NCI-H2029 treated with DMSO at 0.1 percent for 48 hours (cell line): ENCODE measurements around the gene CALHM5.

ENCODE experiments used
- DNase-seq: peaks from one replicate; lab custom pipeline; 2025; lab: John Stamatoyannopoulos, UW

CALHM5 gene

DNA sequence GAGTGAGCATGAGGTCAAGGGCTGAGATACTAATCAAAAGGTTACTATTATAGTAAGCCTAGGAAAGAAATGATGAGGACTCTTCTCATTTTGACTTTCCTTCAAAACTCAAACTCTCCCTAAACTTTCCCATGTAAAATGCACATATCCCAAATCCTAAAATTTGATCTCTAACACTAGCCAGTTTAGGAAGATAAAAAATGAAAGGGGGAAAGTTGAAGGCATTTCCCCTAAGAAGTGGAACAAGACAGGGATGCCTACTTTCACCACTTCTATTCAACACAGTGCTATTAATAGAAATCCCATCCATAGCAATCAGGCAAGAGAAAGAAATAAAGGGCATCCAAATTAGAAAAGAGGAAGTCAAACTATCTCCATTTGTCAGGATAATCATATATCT lies 2.9 kb upstream of the CALHM5 start:
- no peak for DNase-seq

DNA sequence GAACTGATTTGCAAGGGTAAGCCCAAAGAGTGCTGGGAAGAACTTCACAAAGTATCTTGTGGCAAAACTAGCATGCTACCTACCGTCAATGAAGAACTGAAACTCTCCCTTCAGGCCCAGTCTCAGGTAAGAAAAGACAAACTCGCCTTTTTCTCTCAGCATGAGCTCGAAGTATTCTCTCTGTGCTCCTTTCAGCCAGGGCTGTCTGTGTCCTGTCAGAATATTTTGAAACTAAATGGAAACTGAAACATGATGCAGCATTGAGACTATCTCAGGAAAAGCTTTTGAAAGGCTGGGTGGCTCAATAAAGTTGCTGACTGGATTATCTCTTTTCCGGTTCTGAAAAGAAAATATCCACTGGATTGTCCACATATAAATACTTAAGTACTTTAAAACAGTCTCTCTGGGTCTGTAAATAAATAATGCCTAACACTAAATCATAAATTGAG lies 696 bp downstream of the CALHM5 start:
- no peak for DNase-seq

DNA sequence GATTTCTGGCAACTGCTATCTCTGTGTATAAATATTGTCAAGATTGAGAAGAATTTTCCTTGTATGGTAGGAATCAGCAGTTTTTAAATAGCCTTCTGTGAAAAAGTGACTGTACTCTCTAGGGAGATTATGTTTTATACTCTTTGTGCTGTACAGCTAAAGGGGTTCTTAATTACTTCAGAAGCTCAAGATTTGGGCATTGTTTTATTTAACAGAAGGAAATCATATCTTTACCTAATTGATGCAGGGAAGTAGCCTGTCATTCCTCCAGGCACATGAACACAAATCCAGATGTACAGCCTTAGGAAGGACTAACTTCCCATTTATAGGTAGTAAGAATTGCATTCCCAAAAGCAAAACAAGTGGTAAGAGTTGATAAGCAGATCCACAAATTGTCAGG lies 1.3 kb downstream of the CALHM5 start:
- no peak for DNase-seq

DNA sequence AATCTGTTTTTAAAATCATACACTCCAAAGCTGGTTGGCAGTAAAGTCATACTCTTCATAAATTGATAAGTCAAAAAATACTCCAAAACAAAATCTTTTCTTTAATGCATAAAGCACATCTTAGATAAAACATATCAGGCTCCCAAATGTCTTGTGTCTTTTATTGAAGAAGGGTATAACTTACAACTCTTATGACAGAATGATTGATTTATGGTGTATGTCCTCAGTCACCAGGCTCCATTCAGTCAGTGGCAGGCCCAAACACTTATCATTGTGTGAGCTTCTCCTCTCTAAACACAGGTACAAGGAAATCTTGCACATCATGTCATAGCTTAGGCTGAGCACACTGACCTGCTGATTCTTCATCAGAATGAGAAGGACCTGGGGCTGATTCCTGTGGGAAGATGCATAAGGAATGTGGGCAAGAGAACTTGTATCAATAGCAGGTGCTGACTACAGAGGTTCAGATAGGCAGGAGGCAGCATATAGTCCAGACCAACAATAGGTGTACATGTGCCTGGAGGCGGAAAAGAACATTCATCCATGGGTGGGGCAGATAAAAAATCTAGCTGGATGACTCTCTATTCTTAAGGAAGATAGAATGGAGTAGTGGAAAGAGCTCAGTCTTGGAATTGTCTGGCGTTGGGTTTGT lies 1.9 kb downstream of the CALHM5 start:
- DNase-seq: peak; percentile 93

DNA sequence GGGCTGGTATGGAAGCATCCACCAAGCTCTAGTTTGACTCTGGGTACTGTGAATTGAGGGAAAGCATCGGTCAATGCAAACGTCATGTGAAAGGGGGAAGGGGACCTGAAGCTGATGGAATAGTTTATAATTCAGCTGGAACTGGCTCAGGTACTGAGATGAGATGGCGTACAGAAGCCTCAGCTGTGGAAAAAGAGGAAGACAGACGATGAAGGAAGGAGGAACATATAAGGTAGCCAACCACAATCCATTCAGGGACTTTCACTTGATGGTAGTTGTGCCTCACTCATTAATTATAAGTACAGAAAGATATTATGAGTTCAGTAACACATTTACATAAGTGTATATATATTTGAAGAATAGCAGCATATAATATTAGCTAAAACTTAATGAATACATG lies 2.7 kb downstream of the CALHM5 start:
- DNase-seq: no peak

DNA sequence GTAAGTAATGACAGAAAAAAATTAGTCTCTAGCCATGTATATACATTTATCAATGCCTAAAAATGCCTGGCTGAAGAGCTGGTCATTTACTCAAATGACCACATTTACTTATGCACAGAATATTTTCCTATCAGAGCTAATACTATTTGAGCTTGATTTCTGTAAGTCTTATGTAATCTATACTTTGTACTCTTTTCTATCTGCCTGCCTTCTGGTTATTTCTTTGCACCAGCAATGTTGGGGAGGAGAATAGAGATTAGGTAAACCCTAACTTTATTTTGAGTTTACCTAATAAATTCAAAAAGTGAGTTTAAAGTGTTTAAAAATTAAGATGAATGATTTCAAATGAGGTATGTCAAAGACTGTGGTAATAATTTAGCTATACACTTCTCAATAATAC lies 3.7 kb downstream of the CALHM5 start:
- DNase-seq: no peak

DNA sequence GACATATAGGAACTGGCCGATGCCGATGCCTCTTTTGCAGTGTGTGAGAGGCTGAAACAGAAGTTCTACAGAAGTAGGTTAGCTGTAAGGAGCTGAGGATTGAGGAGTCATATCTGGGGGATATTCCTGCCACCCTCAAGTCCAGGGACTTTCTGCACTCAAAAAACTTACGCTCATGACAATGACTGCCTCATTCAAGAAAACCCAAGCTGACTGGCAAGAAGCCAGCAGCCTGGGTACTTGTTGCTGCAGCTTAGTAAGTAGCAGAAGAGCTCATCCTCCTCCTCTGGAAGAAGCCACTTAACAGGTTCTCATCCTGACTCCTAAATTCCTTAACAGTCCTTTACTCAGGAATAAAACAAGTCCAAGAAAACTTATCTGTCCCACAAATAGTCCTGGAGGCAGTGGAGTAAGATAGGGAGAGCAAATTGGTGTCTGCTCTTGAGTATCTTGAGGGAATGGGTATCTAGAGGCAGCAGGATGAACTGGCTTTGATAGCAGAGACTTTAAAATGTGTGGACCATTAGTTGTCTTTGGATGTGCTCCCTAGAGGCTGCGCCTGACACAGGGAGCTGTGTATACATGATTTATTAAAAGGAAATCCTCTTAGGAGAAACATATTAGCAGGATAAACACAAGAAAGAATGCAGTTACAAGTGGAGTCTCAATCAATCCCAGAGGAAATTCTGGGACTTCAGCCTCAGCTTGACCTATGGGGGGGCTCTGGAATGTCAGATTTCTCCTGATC lies 7.4 kb downstream of the CALHM5 start:
- DNase-seq: no peak

DNA sequence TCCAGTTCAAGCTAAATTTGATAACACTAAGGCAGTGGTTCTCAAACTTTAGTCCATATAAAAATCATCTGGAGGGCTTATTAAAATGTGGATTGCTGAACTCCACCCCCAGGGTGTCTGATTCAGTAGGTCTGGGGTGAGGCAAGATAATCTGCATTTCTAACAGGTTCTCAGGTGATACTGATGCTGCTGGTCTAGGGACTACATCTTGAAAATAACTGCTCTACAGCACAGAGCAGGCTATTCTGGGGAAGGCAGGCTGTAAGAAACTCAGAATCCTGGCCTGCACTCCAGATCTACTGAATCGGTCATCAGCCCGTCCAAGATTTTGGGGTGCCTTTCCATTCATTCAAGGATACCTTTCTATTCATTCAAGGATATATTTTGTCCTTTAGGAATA lies 11.5 kb downstream of the CALHM5 start:
- DNase-seq: no peak

DNA sequence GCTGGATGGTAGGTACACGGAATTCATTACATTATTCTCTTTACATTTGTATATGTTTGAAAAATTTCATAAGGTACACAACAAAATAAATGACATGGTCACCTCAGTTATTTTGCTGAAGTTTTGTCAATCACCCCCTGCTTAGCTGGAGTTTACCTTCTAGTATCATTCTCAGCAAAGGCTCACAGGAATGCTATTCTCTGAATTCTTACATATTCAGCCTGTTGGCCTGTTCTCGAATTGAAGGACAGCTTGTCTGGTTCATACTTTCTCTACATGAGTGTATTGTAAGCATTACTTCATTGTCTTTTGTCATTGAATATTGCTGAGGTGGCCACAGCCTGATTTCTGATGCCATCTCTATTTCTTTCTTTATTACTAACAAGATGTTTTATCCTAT lies 12.8 kb downstream of the CALHM5 start:
- no peak for DNase-seq

DNA sequence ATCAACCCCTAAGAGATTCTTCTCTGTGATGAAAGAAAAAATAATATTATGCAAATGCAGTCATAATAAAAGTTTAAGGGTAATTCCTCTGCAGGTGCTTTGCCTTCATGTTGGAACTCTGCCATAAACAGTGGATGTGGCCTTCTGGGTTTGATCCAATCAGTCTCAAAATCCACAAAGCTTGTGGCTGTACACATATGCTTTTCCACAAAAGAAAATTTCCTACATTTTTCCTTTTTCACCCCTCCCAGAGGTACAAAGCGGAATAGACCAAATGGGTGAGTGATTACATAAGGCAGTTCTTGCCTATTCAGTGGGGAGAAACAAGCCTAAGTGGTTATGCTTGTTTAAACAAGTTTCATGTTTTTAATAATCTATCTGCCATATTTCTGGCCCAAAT lies 16.7 kb downstream of the CALHM5 start:
- peak; percentile 99 for DNase-seq

DNA sequence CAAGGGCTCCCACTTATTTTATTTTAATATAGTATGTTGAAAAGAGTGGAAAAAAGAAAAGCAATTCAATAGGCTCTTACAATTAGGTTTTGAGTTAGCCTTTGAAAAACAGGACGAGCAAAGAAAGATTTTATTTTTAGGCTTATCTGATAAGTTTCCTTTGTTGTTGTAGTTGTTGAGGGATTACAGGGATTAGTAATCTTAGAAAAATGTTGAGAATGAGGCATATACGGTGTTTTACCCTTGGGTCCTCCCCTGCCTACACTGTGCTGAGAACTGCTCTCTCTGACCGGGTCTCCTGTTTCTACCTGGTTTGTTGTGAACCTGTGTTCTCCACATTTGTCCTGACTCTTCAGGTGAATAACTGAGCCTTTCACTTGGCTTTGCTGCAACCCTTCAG lies 17.3 kb downstream of the CALHM5 start:
- peak; percentile 90 for DNase-seq

DNA sequence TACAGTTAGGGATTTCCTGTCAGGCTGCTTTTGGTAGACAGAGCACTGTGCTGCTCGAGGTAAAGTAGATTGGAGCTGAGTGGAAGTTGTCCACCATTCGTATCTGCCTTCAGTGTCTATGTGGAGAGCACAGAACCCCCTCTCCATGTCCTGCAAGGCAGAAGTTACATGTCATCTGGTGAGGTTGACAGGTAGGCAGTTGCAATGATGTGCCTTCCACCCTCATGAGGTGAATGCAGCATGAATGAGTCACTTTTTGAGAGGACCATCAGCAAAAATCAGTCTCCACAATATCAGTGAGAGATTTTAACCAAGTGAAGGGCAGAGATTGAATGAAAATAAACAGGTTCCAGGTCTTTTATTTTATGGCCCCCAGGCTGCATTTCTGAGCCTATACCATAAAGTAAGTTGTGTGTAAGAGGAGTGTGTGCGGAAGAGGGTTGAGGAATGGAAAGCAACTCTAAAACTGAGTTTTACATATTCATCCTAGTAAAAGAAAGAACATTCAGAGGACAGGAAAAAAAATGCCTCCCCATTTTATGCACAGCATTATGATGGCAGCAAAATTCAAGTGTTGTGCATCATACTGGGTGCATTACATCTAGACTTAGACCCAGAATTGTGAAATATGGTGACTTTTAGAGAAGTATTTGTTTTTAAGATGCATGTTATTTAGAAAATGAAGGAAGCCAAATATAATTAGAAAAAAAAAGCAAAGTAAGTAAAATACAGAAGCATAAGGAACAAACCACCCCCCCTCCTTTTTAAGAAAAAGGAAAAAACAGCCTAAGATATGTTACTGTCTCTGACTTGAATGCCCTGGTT lies 18.2 kb downstream of the CALHM5 start:
- DNase-seq: peak; percentile 94

DNA sequence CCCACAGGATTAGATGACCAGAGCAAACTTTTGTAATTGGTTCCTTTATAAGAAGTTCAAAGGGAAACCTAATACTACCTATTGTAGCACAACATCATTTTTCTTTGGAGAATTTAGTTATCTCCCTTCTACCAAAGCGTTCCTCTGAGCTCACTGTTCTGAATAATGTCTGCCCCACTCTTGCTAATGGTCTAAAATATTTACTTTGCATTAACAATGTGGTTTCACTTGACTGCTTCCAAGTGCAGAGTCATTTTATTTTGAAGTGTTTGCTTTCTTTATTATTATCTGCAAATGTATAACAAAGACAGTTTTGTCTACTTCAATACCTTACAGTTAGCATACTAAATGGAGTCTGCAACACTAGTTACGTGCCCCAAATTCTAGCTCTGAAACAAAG lies 19.0 kb downstream of the CALHM5 start:
- peak; percentile 100 for DNase-seq

DNA sequence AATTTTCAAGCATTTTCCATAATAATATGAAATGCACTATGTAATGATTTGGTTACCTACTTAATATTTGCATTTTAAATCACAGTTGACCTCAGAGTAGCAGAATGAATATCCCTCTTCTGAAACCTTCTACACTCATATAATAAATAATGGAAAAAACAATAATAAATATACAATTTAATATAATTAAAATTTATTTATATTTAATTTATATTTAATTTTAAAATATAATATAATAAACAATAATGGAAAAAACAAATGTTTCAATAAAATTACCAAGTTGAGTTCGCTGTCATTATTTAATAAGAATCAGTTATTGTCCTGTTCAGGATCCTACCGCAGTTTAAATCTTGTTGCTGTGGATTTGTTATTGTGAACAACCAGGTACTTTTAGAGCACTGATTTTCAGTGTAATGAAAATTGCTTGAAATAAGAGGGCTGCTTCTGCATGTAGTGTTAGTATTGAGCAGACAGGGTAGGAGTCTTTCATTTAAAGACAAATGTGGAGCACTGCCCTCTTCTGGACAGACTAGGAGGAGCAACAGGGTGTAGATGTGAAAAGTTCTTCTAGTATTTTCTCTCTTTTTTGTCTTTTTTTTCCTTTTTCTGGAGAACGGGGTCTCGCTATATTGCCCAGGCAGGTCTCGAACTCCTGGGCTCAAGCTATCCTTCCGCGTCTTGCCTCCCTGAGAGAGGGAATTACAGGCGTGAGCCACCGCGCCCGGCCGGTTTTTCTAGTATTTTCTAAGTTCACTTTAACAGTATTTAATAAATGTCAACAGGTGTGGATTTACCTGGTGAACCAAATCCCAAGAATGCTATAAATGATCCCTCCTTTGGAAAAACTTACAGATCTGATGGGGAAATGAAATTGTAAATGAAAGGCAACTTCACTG lies 20.5 kb downstream of the CALHM5 start:
- DNase-seq: peak; percentile 100

DNA sequence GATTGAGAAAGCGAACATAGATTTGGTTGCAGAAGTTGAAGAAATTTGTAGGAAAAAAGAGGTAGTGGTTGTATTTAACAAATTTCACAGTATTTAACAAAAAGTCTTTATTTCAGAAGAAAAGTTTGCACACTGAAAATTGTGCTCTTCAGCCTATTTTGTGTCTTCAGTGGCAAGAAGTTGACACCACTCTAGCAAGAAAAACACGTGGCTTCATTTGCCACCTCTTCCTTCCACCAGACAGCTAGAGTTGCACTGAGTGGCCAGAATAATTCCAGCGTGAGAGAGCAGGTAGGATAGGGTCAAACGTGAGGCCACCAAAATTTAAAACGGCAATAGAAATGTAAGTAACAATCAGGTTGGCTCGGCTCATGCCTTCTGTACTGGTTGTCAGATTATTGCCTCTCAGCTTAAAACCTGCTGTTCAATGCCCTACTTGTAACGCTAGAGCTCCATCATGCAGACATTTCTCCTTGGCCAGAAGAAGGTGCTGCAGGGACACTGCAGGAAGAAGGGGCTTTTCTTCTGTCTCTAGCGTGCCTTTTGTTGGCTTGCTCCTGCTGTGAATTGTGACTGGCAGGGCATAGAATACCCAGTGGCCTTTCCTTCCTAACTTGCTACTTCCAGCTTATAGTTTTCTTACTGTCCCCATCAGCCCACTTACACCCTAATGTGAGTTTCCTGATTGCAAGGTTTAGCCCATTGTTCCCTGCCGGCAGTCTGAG lies 22.0 kb downstream of the CALHM5 start:
- no peak for DNase-seq

DNA sequence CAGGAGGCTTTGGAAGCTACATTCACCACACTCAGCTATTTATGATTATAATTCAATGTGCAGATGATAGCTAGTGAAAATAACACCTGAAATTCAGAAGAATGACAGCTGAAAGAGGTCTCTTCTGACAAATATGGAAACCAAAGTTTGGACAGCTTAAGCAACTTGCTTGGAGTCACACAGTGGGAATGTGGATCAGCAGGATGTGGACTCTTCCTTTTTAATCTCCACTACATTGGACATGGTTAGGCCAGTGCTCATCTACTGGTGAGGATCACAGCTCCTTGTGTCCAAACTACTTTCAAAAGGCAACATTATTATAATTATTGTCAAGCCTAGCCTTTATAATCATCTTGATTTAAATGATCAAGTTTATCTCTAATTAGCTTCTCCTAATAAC lies 23.7 kb downstream of the CALHM5 start:
- no peak for DNase-seq

DNA sequence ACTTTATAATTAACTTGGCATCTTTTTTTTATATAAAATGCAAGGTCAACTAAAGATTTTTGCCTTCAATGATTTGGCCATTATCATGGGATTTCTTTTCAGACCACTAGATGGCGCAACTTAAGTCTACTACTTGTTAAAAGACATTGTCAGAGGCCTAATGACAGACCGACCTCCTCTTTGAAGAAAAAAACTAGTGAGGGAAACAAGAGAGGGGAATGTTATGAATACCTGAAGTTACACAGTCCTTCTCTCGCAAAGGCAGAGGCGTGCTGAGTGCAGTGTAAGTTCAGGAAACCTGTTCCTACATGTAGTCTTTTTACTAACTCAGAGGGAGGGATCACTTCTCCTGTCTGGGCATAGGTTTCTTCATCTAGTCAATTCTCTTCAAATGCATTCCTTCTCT lies 24.8 kb downstream of the CALHM5 start:
- DNase-seq: peak; percentile 100

DNA sequence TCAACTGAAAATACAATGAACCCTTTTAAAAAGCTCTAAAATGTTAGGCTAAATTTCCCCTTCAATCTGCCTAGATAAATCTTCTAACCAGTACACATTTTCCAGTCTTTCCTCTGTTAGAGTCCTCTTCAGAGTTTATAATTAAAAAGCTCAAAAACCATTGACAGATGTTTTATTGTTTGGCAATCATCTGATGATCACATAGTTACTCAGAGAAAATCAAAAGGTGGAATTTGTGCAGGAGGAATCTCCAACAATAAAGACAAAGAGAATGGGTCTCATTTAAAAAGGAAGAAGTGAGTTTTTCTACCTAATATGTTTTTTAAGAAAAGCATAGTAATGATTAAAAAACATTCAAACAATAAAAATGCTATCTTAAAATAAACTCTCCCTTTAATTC lies 31.0 kb downstream of the CALHM5 start:
- no peak for DNase-seq

DNA sequence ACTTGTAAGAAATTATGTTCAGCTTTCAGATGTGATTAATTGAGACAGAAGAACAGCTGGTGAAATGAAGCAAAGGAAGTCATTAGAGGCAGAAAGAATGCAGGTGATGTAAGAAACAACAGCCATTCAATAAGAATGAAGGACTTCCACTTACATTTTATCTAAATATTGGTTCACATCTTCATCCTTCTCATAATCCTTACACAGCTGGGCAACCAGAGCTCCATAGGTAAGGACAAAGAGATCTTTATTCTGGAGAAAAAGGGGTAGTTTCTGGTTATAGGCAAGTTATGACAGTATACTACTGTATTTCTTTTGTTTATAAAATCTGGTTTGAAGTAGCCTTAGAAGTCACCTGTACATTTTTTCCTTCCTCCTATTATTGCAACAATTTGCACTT lies 31.7 kb downstream of the CALHM5 start:
- DNase-seq: peak; percentile 96

DNA sequence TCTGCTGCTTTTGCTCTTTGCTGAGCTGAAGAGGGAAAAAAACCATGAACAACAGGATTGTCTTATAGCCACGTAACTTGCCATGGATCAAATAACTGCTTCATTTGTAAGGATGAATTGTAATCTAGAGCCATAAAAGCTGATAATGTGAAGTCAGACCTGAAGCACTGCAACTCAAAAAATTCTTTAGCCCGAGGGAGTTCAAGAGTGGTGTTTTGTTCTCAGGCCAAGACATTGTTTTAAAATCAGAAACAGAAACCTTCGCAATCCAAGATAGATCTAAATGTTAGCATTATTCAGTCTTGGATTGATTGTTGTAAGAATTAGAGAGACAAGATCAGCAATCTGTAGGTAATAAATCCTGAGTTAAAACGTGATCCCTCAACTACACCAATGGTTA lies 34.2 kb downstream of the CALHM5 start, which contains the start of gene TRAPPC3L:
Gene TRAPPC3L (minus strand): TSS at position 34 of the 400 bp plus-strand sequence. CDS start 170 bp downstream, outside the sequence.
- DNase-seq: no peak

DNA sequence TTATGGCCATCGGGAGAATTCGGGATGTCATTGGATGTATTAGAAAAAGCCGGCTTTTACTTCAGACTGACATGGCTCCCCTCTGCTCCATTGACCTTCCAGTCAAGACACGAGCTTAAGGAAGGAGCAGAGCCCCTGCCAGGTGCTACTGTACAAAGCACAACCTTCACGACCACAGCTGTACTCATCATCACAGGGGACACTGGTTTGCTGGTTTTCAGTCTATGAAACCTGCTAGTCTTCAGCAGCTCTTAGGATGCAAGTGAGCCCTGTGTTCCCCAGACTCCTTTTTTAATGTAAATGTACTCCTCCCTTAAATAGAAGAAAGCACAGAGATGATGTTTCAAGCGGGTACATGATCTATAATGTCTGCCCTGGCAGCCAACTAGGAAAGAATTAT lies 35.9 kb downstream of the CALHM5 start:
- no peak for DNase-seq
